ENCODE measurements around the gene SPAG4. TPM values are rescaled to one million over a fixed set of nuclear protein-coding genes. Genes with fewer than 3 reads are reported as not detected.

The SPAG4 gene
- total and polyA plus RNA-seq, 2 experiments from 2014 or later, result 2.7 to 2.9 TPM

GRCh38 chr20:35636095-35636494 lies 20.5 kb downstream of the SPAG4 start:
- H3K4me2 ChIP-seq, result no peak overlapping the region
- H3K27ac ChIP-seq (ENCODE audit: low read depth), result peak overlapping the region; percentile 74; the same call in 1 of the 2 replicates
- ATAC-seq (no peak), DNase-seq (ENCODE audit: low spot score) (no peak)
- Mint-ChIP-seq H3K27me3 (ENCODE audit: insufficient read depth, low read depth, poor library complexity) (peaks cover 7% of the 10 kb centered on the region), H3K27ac (no peak overlapping the region), H3K36me3 (ENCODE audit: low read depth) (peaks cover 10% of the 10 kb centered on the region), H3K9me3 (no peaks in the 10 kb centered on the region), H3K4me3 (no peak overlapping the region), H3K4me1 (peaks cover 21% of the 10 kb centered on the region)
- H3K9me2 ChIP-seq (ENCODE audit: insufficient read depth), result no peaks in the 10 kb centered on the region
- 0 out of 2 replicates have a peak, but pooled peaks cover under 1% of the 10 kb centered on the region for H3K36me3 ChIP-seq (ENCODE audit: insufficient read depth)
- peaks cover 71% of the 10 kb centered on the region for H3K79me2 ChIP-seq (replicated peaks; ENCODE audit: insufficient read depth)
- H3K4me1 ChIP-seq (ENCODE audit: insufficient read depth), result peaks cover 21% of the 10 kb centered on the region; the same call in 1 of the 2 replicates
- H3K27me3 ChIP-seq (ENCODE audit: insufficient read depth), result no peaks in the 10 kb centered on the region
- no peaks in the 10 kb centered on the region for H3F3A ChIP-seq (replicated peaks; ENCODE audit: low read depth)
- H2AFZ ChIP-seq, result no peak overlapping the region
- TF ChIP-seq ZNF114 (CRISPR knock-in tag; IDR thresholded peaks at IDR 0.05) (no peak), ZNF331 (CRISPR knock-in tag; IDR thresholded peaks at IDR 0.05; ENCODE audit: low read depth) (no peak), EZH2phosphoT487 (IDR thresholded peaks at IDR 0.05; ENCODE audit: unreplicated experiment) (no peak), ETS1 (IDR thresholded peaks at IDR 0.05) (no peak), CREB1 (CRISPR knock-in tag; IDR thresholded peaks at IDR 0.05; ENCODE audit: low read depth) (no peak), REST (IDR thresholded peaks at IDR 0.05; ENCODE audit: unreplicated experiment) (no peak), EZH2 (IDR thresholded peaks at IDR 0.05; ENCODE audit: low read depth, unreplicated experiment) (no peak), NANOG (IDR thresholded peaks at IDR 0.05; ENCODE audit: borderline replicate concordance) (no peak), CTCF (conservative IDR thresholded peaks at IDR 0.05; ENCODE audit: low read depth in 2 of 2) (no peak), ZNF462 (CRISPR knock-in tag; IDR thresholded peaks at IDR 0.05) (no peak), STAT1 (IDR thresholded peaks at IDR 0.05; ENCODE audit: unreplicated experiment) (no peak), POLR2AphosphoS5 (IDR thresholded peaks at IDR 0.05; ENCODE audit: low read depth) (no peak), JUNB (IDR thresholded peaks at IDR 0.05; ENCODE audit: unreplicated experiment) (no peak)
- peaks cover 40% of the 10 kb centered on the region for H4K20me1 ChIP-seq (replicated peaks; ENCODE audit: insufficient read depth)
- no peak overlapping the region for H3K4me3 ChIP-seq
